Measurements from ENCODE around the gene CAMTA1. TPM values are rescaled to one million over a fixed set of nuclear protein-coding genes. Genes with fewer than 3 reads are reported as not detected.

CAMTA1 gene
- polyA plus RNA-seq, 1 donor from 2014 or later, result 162 TPM

GRCh38 chr1:7505771-7506453, 720.7 kb downstream of the CAMTA1 start:
- no peak overlapping the region for H3K4me3 ChIP-seq (ENCODE audit: low read length)
- H3K9ac ChIP-seq (ENCODE audit: low read length), result no peak overlapping the region
- H3K9me3 ChIP-seq (ENCODE audit: low read length), result no peaks in the 10 kb centered on the region
- TF ChIP-seq MXI1 (conservative IDR thresholded peaks at IDR 0.05; ENCODE audit: poor library complexity, severe bottlenecking) (no peak), TAF1 (IDR thresholded peaks at IDR 0.05; ENCODE audit: low read depth) (no peak), POLR2AphosphoS5 (IDR thresholded peaks at IDR 0.05) (no peak), EZH2 (IDR thresholded peaks at IDR 0.05; ENCODE audit: borderline replicate concordance, insufficient read depth, low read length, poor library complexity, severe bottlenecking) (no peak), SMC3 (conservative IDR thresholded peaks at IDR 0.05; ENCODE audit: poor library complexity) (no peak)
- H3K4me2 ChIP-seq (ENCODE audit: low read length), result no peak overlapping the region
- no peaks in the 10 kb centered on the region for H3K27me3 ChIP-seq (ENCODE audit: insufficient read depth, low read depth, low read length)
- H3F3A ChIP-seq (ENCODE audit: insufficient read depth, low read length, poor library complexity, severe bottlenecking), result no peaks in the 10 kb centered on the region
- H3K36me3 ChIP-seq (ENCODE audit: insufficient read depth, low read length), result no peaks in the 10 kb centered on the region
- H3K9me2 ChIP-seq (ENCODE audit: insufficient read depth, low read length), result no peaks in the 10 kb centered on the region
- H4K20me1 ChIP-seq (ENCODE audit: insufficient read depth), result no peaks in the 10 kb centered on the region
- no peaks in the 10 kb centered on the region for H3K79me2 ChIP-seq (replicated peaks; ENCODE audit: insufficient read depth, low read length)
- no peak overlapping the region for H3K27ac ChIP-seq (ENCODE audit: low read length)
- H2AFZ ChIP-seq (ENCODE audit: low read depth, low read length), result no peak overlapping the region

GRCh38 chr1:7506454-7507284, 721.4 kb downstream of the CAMTA1 start:
- H3K27ac ChIP-seq (ENCODE audit: low read length), result no peak overlapping the region
- H3K9ac ChIP-seq (ENCODE audit: low read length), result no peak overlapping the region
- H3K36me3 ChIP-seq (ENCODE audit: insufficient read depth, low read length), result no peaks in the 10 kb centered on the region
- H2AFZ ChIP-seq (ENCODE audit: low read depth, low read length), result no peak overlapping the region
- no peaks in the 10 kb centered on the region for H3K9me3 ChIP-seq (ENCODE audit: low read length)
- H3K4me3 ChIP-seq (ENCODE audit: low read length), result no peak overlapping the region
- no peaks in the 10 kb centered on the region for H3F3A ChIP-seq (ENCODE audit: insufficient read depth, low read length, poor library complexity, severe bottlenecking)
- no peak overlapping the region for H3K4me2 ChIP-seq (ENCODE audit: low read length)
- no peaks in the 10 kb centered on the region for H4K20me1 ChIP-seq (ENCODE audit: insufficient read depth)
- TF ChIP-seq MXI1 (conservative IDR thresholded peaks at IDR 0.05; ENCODE audit: poor library complexity, severe bottlenecking) (no peak), EP300 (conservative IDR thresholded peaks at IDR 0.05; ENCODE audit: poor library complexity, severe bottlenecking) (no peak)
- H3K27me3 ChIP-seq (ENCODE audit: insufficient read depth, low read depth, low read length), result no peaks in the 10 kb centered on the region
- no peaks in the 10 kb centered on the region for H3K9me2 ChIP-seq (ENCODE audit: insufficient read depth, low read length)
- no peaks in the 10 kb centered on the region for H3K79me2 ChIP-seq (replicated peaks; ENCODE audit: insufficient read depth, low read length)

GRCh38 chr1:7507285-7508019, 722.2 kb downstream of the CAMTA1 start:
- H3K9me2 ChIP-seq (ENCODE audit: insufficient read depth, low read length), result no peaks in the 10 kb centered on the region
- no peak overlapping the region for H2AFZ ChIP-seq (ENCODE audit: low read depth, low read length)
- H3K9ac ChIP-seq (ENCODE audit: low read length), result no peak overlapping the region
- no peak overlapping the region for H3K4me3 ChIP-seq (ENCODE audit: low read length)
- H3K36me3 ChIP-seq (ENCODE audit: insufficient read depth, low read length), result no peaks in the 10 kb centered on the region
- no peak overlapping the region for H3K27ac ChIP-seq (ENCODE audit: low read length)
- H4K20me1 ChIP-seq (ENCODE audit: insufficient read depth), result no peaks in the 10 kb centered on the region
- H3K4me2 ChIP-seq (ENCODE audit: low read length), result no peak overlapping the region
- TF ChIP-seq MXI1 (conservative IDR thresholded peaks at IDR 0.05; ENCODE audit: poor library complexity, severe bottlenecking) (no peak), EP300 (conservative IDR thresholded peaks at IDR 0.05; ENCODE audit: poor library complexity, severe bottlenecking) (no peak), EZH2 (IDR thresholded peaks at IDR 0.05; ENCODE audit: borderline replicate concordance, insufficient read depth, low read length, poor library complexity, severe bottlenecking) (no peak)
- no peaks in the 10 kb centered on the region for H3K27me3 ChIP-seq (ENCODE audit: insufficient read depth, low read depth, low read length)
- no peaks in the 10 kb centered on the region for H3K9me3 ChIP-seq (ENCODE audit: low read length)
- no peaks in the 10 kb centered on the region for H3K79me2 ChIP-seq (replicated peaks; ENCODE audit: insufficient read depth, low read length)
- no peaks in the 10 kb centered on the region for H3F3A ChIP-seq (ENCODE audit: insufficient read depth, low read length, poor library complexity, severe bottlenecking)

All from neural cell (in vitro differentiated cells).